OCI-LY1 (cell line): ENCODE results near the gene RFESD.

Experiments
- EZH2 ChIP-seq: fragments of 200-600 bp; sonication (generic), shearing (Covaris generic); IDR thresholded peaks from 2 replicates; pipeline ENCODE4 v1.8.0; 2017; ENCODE audit warnings: borderline replicate concordance, mixed run types, mild to moderate bottlenecking, antibody characterized with exemption, low read length, moderate library complexity, mixed read lengths
- TF ChIP-seq, protein P1 (sequence below): fragments of 200-600 bp; sonication (generic), shearing (Covaris generic); IDR thresholded peaks from 2 replicates; pipeline ENCODE4 v1.5.1; 2017; ENCODE audit warnings: mild to moderate bottlenecking, antibody characterized with exemption, low read length, moderate library complexity, mixed read lengths

DNA sequence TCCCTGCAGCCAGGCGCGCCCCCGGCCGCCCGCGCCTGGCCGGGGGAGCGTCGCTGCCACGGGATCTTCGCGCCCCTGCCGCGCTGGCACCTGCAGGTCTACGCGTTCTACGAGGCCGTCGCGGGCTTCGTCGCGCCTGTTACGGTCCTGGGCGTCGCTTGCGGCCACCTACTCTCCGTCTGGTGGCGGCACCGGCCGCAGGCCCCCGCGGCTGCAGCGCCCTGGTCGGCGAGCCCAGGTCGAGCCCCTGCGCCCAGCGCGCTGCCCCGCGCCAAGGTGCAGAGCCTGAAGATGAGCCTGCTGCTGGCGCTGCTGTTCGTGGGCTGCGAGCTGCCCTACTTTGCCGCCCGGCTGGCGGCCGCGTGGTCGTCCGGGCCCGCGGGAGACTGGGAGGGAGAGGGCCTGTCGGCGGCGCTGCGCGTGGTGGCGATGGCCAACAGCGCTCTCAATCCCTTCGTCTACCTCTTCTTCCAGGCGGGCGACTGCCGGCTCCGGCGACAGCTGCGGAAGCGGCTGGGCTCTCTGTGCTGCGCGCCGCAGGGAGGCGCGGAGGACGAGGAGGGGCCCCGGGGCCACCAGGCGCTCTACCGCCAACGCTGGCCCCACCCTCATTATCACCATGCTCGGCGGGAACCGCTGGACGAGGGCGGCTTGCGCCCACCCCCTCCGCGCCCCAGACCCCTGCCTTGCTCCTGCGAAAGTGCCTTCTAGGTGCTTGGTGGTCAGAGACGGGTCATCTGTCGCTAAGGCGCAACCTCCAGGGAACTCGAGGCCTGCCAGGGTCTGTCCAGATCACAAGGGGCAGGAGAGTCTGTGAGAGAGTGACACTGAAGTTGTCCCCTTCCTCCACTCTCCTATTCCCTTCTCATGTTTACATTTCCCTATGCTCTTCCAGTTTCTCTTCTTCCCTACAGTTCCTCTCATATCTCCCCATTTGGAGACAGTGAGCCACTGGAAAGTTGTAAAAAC lies 25.4 kb upstream of the RFESD start:
- TF ChIP-seq, protein P1, sequence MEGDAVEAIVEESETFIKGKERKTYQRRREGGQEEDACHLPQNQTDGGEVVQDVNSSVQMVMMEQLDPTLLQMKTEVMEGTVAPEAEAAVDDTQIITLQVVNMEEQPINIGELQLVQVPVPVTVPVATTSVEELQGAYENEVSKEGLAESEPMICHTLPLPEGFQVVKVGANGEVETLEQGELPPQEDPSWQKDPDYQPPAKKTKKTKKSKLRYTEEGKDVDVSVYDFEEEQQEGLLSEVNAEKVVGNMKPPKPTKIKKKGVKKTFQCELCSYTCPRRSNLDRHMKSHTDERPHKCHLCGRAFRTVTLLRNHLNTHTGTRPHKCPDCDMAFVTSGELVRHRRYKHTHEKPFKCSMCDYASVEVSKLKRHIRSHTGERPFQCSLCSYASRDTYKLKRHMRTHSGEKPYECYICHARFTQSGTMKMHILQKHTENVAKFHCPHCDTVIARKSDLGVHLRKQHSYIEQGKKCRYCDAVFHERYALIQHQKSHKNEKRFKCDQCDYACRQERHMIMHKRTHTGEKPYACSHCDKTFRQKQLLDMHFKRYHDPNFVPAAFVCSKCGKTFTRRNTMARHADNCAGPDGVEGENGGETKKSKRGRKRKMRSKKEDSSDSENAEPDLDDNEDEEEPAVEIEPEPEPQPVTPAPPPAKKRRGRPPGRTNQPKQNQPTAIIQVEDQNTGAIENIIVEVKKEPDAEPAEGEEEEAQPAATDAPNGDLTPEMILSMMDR: no peak
- no peak for TF ChIP-seq EZH2
